Pancreas (tissue), 10 donors: ENCODE measurements around the gene KCNIP1. TPM values are rescaled to one million over a fixed set of nuclear protein-coding genes. Genes with fewer than 3 reads are reported as not detected.

Experiments used
- ATAC-seq, 4 donors: fragments of 200-7000 bp; cut with Tn5 transposase; one replicate each; pipeline versions ENCODE4 v1.8.0 to v1.9.1; 2020; ENCODE audit warnings: mild to moderate bottlenecking in 4 of 4, moderate library complexity in 4 of 4
- DNase-seq, 6 donors: peaks; one replicate each; pipeline ENCODE4 v3.0.0-alpha.2; 2020
- FAIRE-seq: peaks from 2 replicates; lab custom pipeline; 2012; peaks lifted over from hg19 to GRCh38; lab: Jason Lieb, UNC
- H3K27ac ChIP-seq, 4 donors: fragments of 200-600 bp; sonication (generic); 1 replicate in 3 of 4; 2 replicates in 1 of 4; pipeline versions ENCODE4 v1.5.0 to v1.8.0; 2020
- H3K27me3 ChIP-seq, 4 donors: fragments of 200-600 bp; one replicate each; pipeline ENCODE4 v1.8.0; 2021
- H3K36me3 ChIP-seq, 3 donors: fragments of 200-600 bp; sonication (generic) in 1 of 3; one replicate each; pipeline versions ENCODE4 v1.5.0 to v1.8.0; 2020 to 2021
- H3K4me1 ChIP-seq, 3 donors: fragments of 200-600 bp; one replicate each; pipeline ENCODE4 v1.8.0; 2021
- H3K4me3 ChIP-seq, 4 donors: fragments of 200-600 bp; sonication (generic) in 2 of 4; one replicate each; pipeline versions ENCODE4 v1.5.0 to v1.8.0; 2020 to 2021
- H3K9me3 ChIP-seq, 4 donors: fragments of 200-600 bp; one replicate each; pipeline ENCODE4 v1.8.0; 2021
- CTCF ChIP-seq, 4 donors: fragments of 200-600 bp; sonication (generic) in 3 of 4; IDR thresholded peaks; one replicate each; pipeline versions ENCODE4 v1.5.0 to v1.8.0; 2021; ENCODE audit warnings: antibody characterized with exemption in 4 of 4
- WGBS, 2 donors: extraction: QIAGEN DNeasy Blood & Tissue Kit; methylation state at CpG; one replicate each; pipeline ENCODE4 v1.1.7; 2013; 5-methylcytosine and 5-hydroxymethylcytosine counted together
- intact Hi-C, 3 donors: fragments of 100-400 bp; cut with DNase I; formaldehyde crosslinking; loops; one replicate each; pipeline versions ENCODE4 v1.11.1 to v1.14.2; 2022
- polyA plus RNA-seq, 2 donors: library from polyadenylated mRNA; stranded (reverse); fragments of 200-250 nt; gene quantifications; one replicate each; pipeline ENCODE4 v1.2.3, GENCODE V29; 2013
- total RNA-seq, 6 donors: library from RNA; stranded (reverse); fragmentation: NEBNext Ultra II Directional in 4 of 6; extraction: Animal tissue kit (Norgen Biotek cat#: 25700) in 4 of 6; gene quantifications; one replicate each; pipeline versions ENCODE4 v1.2.1 to v1.2.4, GENCODE V29; 2021 to 2023
- donor health status: healthy with polysubstance abuse.
- donor health status: DM: no; HTN: no; CAD: no; lungs with moderate emphysema.
- donor health status: DM: no; HTN: no; CAD: no.
- donor health status: control.
- donor health status: control.
- donor health status: Bipolar disorder and iron deficiency.
- donor health status: DM: yes; HTN: yes; CAD: no.
- donor health status: DM: no; HTN: no; CAD: no.
- donor health status: DM: no; HTN: no; CAD: no.
- donor health status: DM: yes; HTN: yes; CAD: no.

KCNIP1 gene
- total and polyA plus RNA-seq, 8 donors: 0.31 to 10.3 (median 1.1) TPM

- DNase-seq: no peak
- Histone ChIP-seq H3K27ac (no peak overlapping the region), H3K9me3 (no peaks in the 10 kb centered on the region), H3K27me3 (no peaks in the 10 kb centered on the region), H3K36me3 (no peaks in the 10 kb centered on the region), H3K4me3 (no peak overlapping the region), H3K4me1 (no peaks in the 10 kb centered on the region)
- 57 to 61% methylated on average over 11 of the region's 11 CpGs for WGBS, 2 donors
- intact Hi-C loops: no loop called here
- ATAC-seq: no peak
- no peak for FAIRE-seq
- TF ChIP-seq CTCF (IDR thresholded peaks at IDR 0.05): no peak
Observed at GRCh38 chr5:170651604-170652277, 147.9 kb downstream of the KCNIP1 start.

DNA sequence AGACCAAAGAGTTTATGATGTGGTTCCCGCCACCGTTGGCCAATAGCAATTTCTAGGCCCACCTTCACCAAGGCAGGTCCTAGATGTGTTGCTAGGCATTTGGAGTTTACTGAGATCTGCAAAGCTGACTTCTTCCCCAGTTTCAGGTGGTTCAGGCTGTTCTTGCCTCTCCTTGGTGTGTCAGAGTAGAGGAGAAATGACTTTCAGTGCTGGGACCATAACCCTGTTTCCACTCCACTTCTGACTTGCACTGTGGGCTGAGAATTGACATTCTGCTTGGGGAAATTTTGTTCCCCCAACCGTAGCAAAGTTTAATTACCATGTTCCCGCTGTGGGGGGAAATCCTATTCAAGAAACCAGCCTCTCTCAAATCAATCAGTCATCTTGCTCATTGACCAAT, 151.7 kb downstream of the KCNIP1 start:
- H3K9me3 ChIP-seq: no peaks in the 10 kb centered on the region
- H3K36me3 ChIP-seq: no peaks in the 10 kb centered on the region
- ATAC-seq (no peak), FAIRE-seq (no peak), DNase-seq (no peak)
- intact Hi-C loops: no loop called here
- no peaks in the 10 kb centered on the region for H3K27me3 ChIP-seq
- H3K27ac ChIP-seq: no peak overlapping the region
- no peaks in the 10 kb centered on the region for H3K4me1 ChIP-seq
- H3K4me3 ChIP-seq: no peak overlapping the region
- 87 to 88% methylated on average over 4 of the region's 4 CpGs for WGBS, 2 donors
- no peak for TF ChIP-seq CTCF (IDR thresholded peaks at IDR 0.05)

GRCh38 chr5:170655920-170656319, 152.1 kb downstream of the KCNIP1 start:
- intact Hi-C loops: no loop called here
- Histone ChIP-seq H3K9me3 (no peaks in the 10 kb centered on the region), H3K36me3 (no peaks in the 10 kb centered on the region), H3K4me1 (no peaks in the 10 kb centered on the region), H3K27ac (no peak overlapping the region), H3K4me3 (no peak overlapping the region), H3K27me3 (no peaks in the 10 kb centered on the region)
- WGBS, 2 donors: 85 to 87% methylated on average over 4 of the region's 4 CpGs
- FAIRE-seq: no peak
- TF ChIP-seq CTCF (IDR thresholded peaks at IDR 0.05): no peak
- DNase-seq: no peak
- no peak for ATAC-seq

GRCh38 chr5:170656346-170656745, 152.5 kb downstream of the KCNIP1 start:
- WGBS, 2 donors: 77 to 88% methylated on average over 4 of the region's 4 CpGs
- Histone ChIP-seq H3K27me3 (no peaks in the 10 kb centered on the region), H3K36me3 (no peaks in the 10 kb centered on the region), H3K4me1 (no peaks in the 10 kb centered on the region), H3K27ac (no peak overlapping the region), H3K9me3 (no peaks in the 10 kb centered on the region), H3K4me3 (no peak overlapping the region)
- TF ChIP-seq CTCF (IDR thresholded peaks at IDR 0.05): no peak
- ATAC-seq (no peak), DNase-seq (no peak), FAIRE-seq (no peak)
- intact Hi-C loops: no loop called here

DNA sequence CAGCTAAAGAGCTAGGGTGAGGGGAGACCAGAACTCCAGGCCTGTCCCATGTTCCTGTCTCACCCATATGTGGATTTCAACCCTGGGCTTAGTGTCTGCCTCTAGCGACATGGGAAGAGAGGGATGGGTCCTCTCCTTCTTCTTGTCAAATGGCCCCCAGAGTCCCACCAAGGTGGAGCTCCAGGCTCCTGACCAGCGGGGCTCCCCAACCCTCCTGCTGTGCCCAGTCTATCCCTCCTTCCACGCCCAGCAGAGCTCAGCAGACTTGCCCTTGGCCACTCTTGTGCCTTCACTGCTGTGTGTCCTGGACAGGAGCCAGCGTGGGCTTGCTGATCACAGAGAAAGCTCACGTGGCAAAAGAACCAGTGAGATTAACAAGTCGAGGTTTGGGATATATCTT, 156.7 kb downstream of the KCNIP1 start:
- intact Hi-C loops: no loop called here
- Histone ChIP-seq H3K4me1 (no peaks in the 10 kb centered on the region), H3K27ac (no peak overlapping the region), H3K9me3 (no peaks in the 10 kb centered on the region), H3K27me3 (peaks cover 0 to 6% (median 0%) of the 10 kb centered on the region in 4 donors), H3K36me3 (no peaks in the 10 kb centered on the region), H3K4me3 (no peak overlapping the region)
- ATAC-seq: no peak
- no peak for TF ChIP-seq CTCF (IDR thresholded peaks at IDR 0.05)
- no peak for FAIRE-seq
- WGBS, 2 donors: 48 to 55% methylated on average over 6 of the region's 6 CpGs
- no peak for DNase-seq
